ENCODE measurements around the gene KIF26A. TPM values are rescaled to one million over a fixed set of nuclear protein-coding genes. Genes with fewer than 3 reads are reported as not detected.

KIF26A gene
- total and polyA plus RNA-seq, 2 of the 13 experiments (the other 11 are each of a cell fraction or from before 2014, with no cell fraction given), result not detected

GRCh38 chr14:104091061-104091926 lies 47.1 kb upstream of the KIF26A start:
- no peak for ATAC-seq
- H3K4me3 ChIP-seq (replicated peaks in 1 of 3; ENCODE audit: insufficient read depth in 1 of 3, low read depth in 2 of 3, low read length in 3 of 3), result no peak overlapping the region
- FAIRE-seq, result no peak
- BruUV-seq (replicated peaks), result no TSS peak
- intact Hi-C loops (cut with micrococcal nuclease; ENCODE audit: unreplicated experiment) (no loop called here), in situ Hi-C loops (cut with HindIII; ENCODE audit: extremely low pct_ligation_motif_present, low pct_unique_long_range_greater_than_20kb) (no loop called here)
- H4K20me1 ChIP-seq (ENCODE audit: insufficient read depth, low read length), result no peaks in the 10 kb centered on the region; the same call in 1 of the 2 replicates
- peaks cover 24% of the 10 kb centered on the region for H3K4me1 ChIP-seq (ENCODE audit: insufficient read depth, low read length)
- POLR2A ChIA-PET, result no interaction called here
- H3K27ac ChIP-seq (ENCODE audit: extremely low read length, insufficient read depth, low read length), result no peak overlapping the region
- no peak overlapping the region for H3K4me2 ChIP-seq (ENCODE audit: low read depth, low read length)
- 45% methylated on average over 12 of the region's 26 CpGs for WGBS (ENCODE audit: low lambda C conversion rate)
- no peak overlapping the region for H3K9ac ChIP-seq (ENCODE audit: insufficient read depth, low read depth, low read length)
- peaks cover 3 to 23% of the 10 kb centered on the region in 2 experiments for H3K27me3 ChIP-seq (ENCODE audit: control insufficient read depth in 1 of 2, insufficient read depth in 2 of 2, low read length in 2 of 2)
- no peak overlapping the region for H2AFZ ChIP-seq (ENCODE audit: low read length)
- CTCF ChIA-PET (ENCODE audit: low intra/inter-chr PET ratio, low total read pairs), result no interaction called here
- no peak for DNase-seq (ENCODE audit: low spot score)
- no peaks in the 10 kb centered on the region for H3K9me3 ChIP-seq (ENCODE audit: low read length)
- no peaks in the 10 kb centered on the region for H3K79me2 ChIP-seq (ENCODE audit: insufficient read depth, low read length)
- no peaks in the 10 kb centered on the region for H3K36me3 ChIP-seq (replicated peaks in 1 of 2; ENCODE audit: control insufficient read depth in 1 of 2, insufficient read depth in 2 of 2, low read length in 2 of 2)
- TF ChIP-seq ZMAT3 (CRISPR knock-in tag; conservative IDR thresholded peaks at IDR 0.05) (no peak), HNF4A (CRISPR knock-in tag; IDR thresholded peaks at IDR 0.05) (no peak), HOXA3 (CRISPR knock-in tag; IDR thresholded peaks at IDR 0.05) (no peak), CENPX (CRISPR knock-in tag; IDR thresholded peaks at IDR 0.05) (no peak), PAX8 (CRISPR knock-in tag; IDR thresholded peaks at IDR 0.05; ENCODE audit: borderline replicate concordance) (no peak), BCL6 (CRISPR knock-in tag; IDR thresholded peaks at IDR 0.05) (no peak), KDM5B (CRISPR knock-in tag; IDR thresholded peaks at IDR 0.05; ENCODE audit: borderline replicate concordance) (no peak), MLXIP (CRISPR knock-in tag; IDR thresholded peaks at IDR 0.05; ENCODE audit: borderline replicate concordance) (no peak), ZNF33A (CRISPR knock-in tag; IDR thresholded peaks at IDR 0.05; ENCODE audit: borderline replicate concordance) (no peak), ZNF503 (CRISPR knock-in tag; IDR thresholded peaks at IDR 0.05) (no peak)
- TF ChIP-seq, protein P1, sequence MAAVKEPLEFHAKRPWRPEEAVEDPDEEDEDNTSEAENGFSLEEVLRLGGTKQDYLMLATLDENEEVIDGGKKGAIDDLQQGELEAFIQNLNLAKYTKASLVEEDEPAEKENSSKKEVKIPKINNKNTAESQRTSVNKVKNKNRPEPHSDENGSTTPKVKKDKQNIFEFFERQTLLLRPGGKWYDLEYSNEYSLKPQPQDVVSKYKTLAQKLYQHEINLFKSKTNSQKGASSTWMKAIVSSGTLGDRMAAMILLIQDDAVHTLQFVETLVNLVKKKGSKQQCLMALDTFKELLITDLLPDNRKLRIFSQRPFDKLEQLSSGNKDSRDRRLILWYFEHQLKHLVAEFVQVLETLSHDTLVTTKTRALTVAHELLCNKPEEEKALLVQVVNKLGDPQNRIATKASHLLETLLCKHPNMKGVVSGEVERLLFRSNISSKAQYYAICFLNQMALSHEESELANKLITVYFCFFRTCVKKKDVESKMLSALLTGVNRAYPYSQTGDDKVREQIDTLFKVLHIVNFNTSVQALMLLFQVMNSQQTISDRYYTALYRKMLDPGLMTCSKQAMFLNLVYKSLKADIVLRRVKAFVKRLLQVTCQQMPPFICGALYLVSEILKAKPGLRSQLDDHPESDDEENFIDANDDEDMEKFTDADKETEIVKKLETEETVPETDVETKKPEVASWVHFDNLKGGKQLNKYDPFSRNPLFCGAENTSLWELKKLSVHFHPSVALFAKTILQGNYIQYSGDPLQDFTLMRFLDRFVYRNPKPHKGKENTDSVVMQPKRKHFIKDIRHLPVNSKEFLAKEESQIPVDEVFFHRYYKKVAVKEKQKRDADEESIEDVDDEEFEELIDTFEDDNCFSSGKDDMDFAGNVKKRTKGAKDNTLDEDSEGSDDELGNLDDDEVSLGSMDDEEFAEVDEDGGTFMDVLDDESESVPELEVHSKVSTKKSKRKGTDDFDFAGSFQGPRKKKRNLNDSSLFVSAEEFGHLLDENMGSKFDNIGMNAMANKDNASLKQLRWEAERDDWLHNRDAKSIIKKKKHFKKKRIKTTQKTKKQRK (IDR thresholded peaks at IDR 0.05; ENCODE audit: low read length), result no peak

Data from HepG2 (cell line).